ENCODE results near the gene PFKFB3. TPM values are rescaled to one million over a fixed set of nuclear protein-coding genes. Genes with fewer than 3 reads are reported as not detected.
A peak's percentile ranks its signal among the peaks of the same experiment; 100 is the strongest.
"Not testable (repeated sequence)": the region's sequence is repeated elsewhere in the genome, so short reads cannot be mapped to it uniquely, and the experiment has no call there.

Gene PFKFB3
- total RNA-seq, 1 experiment from 2014 or later, result 32.0 TPM

GRCh38 chr10:6201516-6201975 lies 1.2 kb upstream of the PFKFB3 start:
- no peak for DNase-seq (ENCODE audit: low read depth)

GRCh38 chr10:6202098-6202683 lies 541 bp upstream of the PFKFB3 start:
- no peak for DNase-seq (ENCODE audit: low read depth)

- DNase-seq (ENCODE audit: low read depth), result peak; percentile 52
Measured at GRCh38 chr10:6203331-6204062, 765 bp downstream of the PFKFB3 start.

GRCh38 chr10:6204063-6204340 lies 1.3 kb downstream of the PFKFB3 start:
- peak; percentile 25 for DNase-seq (ENCODE audit: low read depth)

GRCh38 chr10:6204341-6205191 lies 1.8 kb downstream of the PFKFB3 start:
- DNase-seq (ENCODE audit: low read depth), result peak; percentile 80

- DNase-seq (ENCODE audit: low read depth), result not testable (repeated sequence)
Measured at GRCh38 chr10:6206486-6206885, 3.8 kb downstream of the PFKFB3 start.

- no peak for DNase-seq (ENCODE audit: low read depth)
Measured at GRCh38 chr10:6207658-6208057, 4.9 kb downstream of the PFKFB3 start.

- no peak for DNase-seq (ENCODE audit: low read depth)
Measured at GRCh38 chr10:6208799-6209235, 6.1 kb downstream of the PFKFB3 start.

GRCh38 chr10:6211341-6211670 lies 8.6 kb downstream of the PFKFB3 start:
- no peak for DNase-seq (ENCODE audit: low read depth)

GRCh38 chr10:6211671-6212635 lies 9.2 kb downstream of the PFKFB3 start:
- no peak for DNase-seq (ENCODE audit: low read depth)

- DNase-seq (ENCODE audit: low read depth), result no peak
Measured at GRCh38 chr10:6212806-6213205, 10.1 kb downstream of the PFKFB3 start.

GRCh38 chr10:6213257-6213905 lies 10.6 kb downstream of the PFKFB3 start:
- DNase-seq (ENCODE audit: low read depth), result no peak

GRCh38 chr10:6213908-6214307 lies 11.2 kb downstream of the PFKFB3 start:
- DNase-seq (ENCODE audit: low read depth), result no peak

- no peak for DNase-seq (ENCODE audit: low read depth)
Measured at GRCh38 chr10:6214612-6215011, 11.9 kb downstream of the PFKFB3 start.

- no peak for DNase-seq (ENCODE audit: low read depth)
Measured at GRCh38 chr10:6215241-6215640, 12.5 kb downstream of the PFKFB3 start.

- no peak for DNase-seq (ENCODE audit: low read depth)
Measured at GRCh38 chr10:6215683-6216484, 13.2 kb downstream of the PFKFB3 start.

GRCh38 chr10:6216916-6217315 lies 14.2 kb downstream of the PFKFB3 start:
- DNase-seq (ENCODE audit: low read depth), result no peak

GRCh38 chr10:6217611-6218010 lies 14.9 kb downstream of the PFKFB3 start:
- DNase-seq (ENCODE audit: low read depth), result no peak

GRCh38 chr10:6218692-6219493 lies 16.2 kb downstream of the PFKFB3 start:
- peak; percentile 88 for DNase-seq (ENCODE audit: low read depth)
